IMR-90 (cell line): ENCODE data around the gene LRRC8E.

ENCODE experiments used
- BHLHE40 ChIP-seq: fragments of 150-350 bp; IDR thresholded peaks from 2 replicates; pipeline ENCODE4 v1.6.1; 2016; ENCODE audit warnings: mild to moderate bottlenecking, low read depth, low read length
- CEBPB ChIP-seq: IDR thresholded peaks from 2 replicates; pipeline ENCODE4 v1.6.1; 2012; ENCODE audit warnings: low read depth, low read length, improper control_type of control experiment
- CTCF ChIP-seq: conservative IDR thresholded peaks from 2 replicates; pipeline ENCODE4 v1.5.1; 2012; ENCODE audit warnings: mild to moderate bottlenecking, low read depth, low read length, improper control_type of control experiment
- MAFK ChIP-seq: IDR thresholded peaks from 2 replicates; pipeline ENCODE4 v1.6.1; 2012; ENCODE audit warnings: low read depth, low read length, improper control_type of control experiment
- MAZ ChIP-seq: IDR thresholded peaks from 2 replicates; pipeline ENCODE4 v1.6.1; 2012; ENCODE audit warnings: low read depth, mild to moderate bottlenecking, low read length, improper control_type of control experiment, moderate library complexity, borderline replicate concordance
- MXI1 ChIP-seq: IDR thresholded peaks from 2 replicates; pipeline ENCODE4 v1.6.1; 2012; ENCODE audit warnings: low read depth, mild to moderate bottlenecking, low read length, moderate library complexity, borderline replicate concordance
- POLR2A ChIP-seq: IDR thresholded peaks from 2 replicates; pipeline ENCODE4 v1.6.1; 2012; ENCODE audit warnings: mild to moderate bottlenecking, low read depth, low read length
- RAD21 ChIP-seq: IDR thresholded peaks from 2 replicates; pipeline ENCODE4 v1.6.1; 2012; ENCODE audit warnings: low read length, improper control_type of control experiment
- RCOR1 ChIP-seq: IDR thresholded peaks from 2 replicates; pipeline ENCODE4 v1.6.1; 2012; ENCODE audit warnings: mild to moderate bottlenecking, low read length, improper control_type of control experiment; ENCODE audit not compliant: insufficient replicate concordance
- RFX5 ChIP-seq: IDR thresholded peaks from 2 replicates; pipeline ENCODE4 v1.8.0; 2012; ENCODE audit warnings: low read depth, mild to moderate bottlenecking, low read length, moderate library complexity
- SMC3 ChIP-seq: fragments of 150-350 bp; IDR thresholded peaks from 2 replicates; pipeline ENCODE4 v1.6.1; 2016; ENCODE audit warnings: low read depth, mild to moderate bottlenecking, antibody characterized with exemption, low read length, moderate library complexity
- USF2 ChIP-seq: fragments of 150-350 bp; IDR thresholded peaks from 2 replicates; pipeline ENCODE4 v1.6.1; 2017; ENCODE audit warnings: mild to moderate bottlenecking, antibody characterized with exemption, low read length, low read depth
- TF ChIP-seq, protein P1 (sequence below): fragments of 150-350 bp; IDR thresholded peaks from 2 replicates; pipeline ENCODE4 v1.6.1; 2016; ENCODE audit warnings: low read depth, mild to moderate bottlenecking, low read length, moderate library complexity, borderline replicate concordance

DNA sequence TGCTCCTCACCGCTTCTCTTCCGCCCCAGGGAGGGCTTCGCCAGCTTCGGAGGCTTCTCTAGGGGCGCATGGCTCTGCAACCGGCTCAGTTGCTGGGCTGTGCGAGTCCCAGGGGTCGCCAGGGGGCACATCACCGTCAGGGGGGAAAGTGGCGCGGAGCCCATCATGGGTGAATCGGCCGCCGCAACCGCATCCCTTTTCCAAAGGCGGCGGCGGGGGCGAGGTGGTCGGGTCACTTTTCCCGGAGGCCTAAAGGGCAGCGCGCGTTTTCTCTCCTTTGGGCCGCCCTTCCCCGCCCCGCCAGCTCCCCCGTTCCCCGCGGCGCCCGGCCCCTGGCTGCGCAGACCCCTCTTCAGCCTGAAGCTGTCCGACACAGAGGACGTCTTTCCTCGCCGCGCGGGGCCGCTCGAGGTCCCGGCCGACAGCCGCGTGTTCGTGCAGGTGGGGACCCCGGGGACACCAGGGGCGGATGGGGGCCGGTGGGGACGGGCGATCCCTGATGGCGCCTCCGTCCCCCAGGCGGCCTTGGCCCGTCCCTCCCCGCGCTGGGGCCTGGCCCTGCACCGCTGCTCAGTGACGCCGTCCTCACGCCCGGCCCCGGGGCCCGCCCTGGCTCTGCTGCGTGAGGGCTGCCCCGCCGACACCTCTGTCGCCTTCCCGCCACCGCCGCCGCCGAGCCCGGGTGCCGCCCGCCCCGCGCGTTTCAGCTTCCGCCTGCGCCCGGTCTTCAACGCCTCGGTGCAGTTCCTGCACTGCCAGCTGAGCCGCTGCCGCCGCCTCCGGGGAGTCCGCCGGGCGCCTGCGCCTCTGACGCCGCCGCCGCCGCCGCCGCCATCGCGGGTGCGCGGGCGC is 28.0 kb downstream of the LRRC8E start:
- TF ChIP-seq BHLHE40 (no peak), RCOR1 (no peak), CTCF (no peak), MAZ (no peak), RFX5 (no peak), MAFK (no peak), POLR2A (no peak), CEBPB (no peak), RAD21 (no peak), MXI1 (no peak), SMC3 (no peak), USF2 (no peak)
- TF ChIP-seq, protein P1, sequence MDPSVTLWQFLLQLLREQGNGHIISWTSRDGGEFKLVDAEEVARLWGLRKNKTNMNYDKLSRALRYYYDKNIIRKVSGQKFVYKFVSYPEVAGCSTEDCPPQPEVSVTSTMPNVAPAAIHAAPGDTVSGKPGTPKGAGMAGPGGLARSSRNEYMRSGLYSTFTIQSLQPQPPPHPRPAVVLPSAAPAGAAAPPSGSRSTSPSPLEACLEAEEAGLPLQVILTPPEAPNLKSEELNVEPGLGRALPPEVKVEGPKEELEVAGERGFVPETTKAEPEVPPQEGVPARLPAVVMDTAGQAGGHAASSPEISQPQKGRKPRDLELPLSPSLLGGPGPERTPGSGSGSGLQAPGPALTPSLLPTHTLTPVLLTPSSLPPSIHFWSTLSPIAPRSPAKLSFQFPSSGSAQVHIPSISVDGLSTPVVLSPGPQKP, result no peak
